ENCODE data around the gene TOMM40L.

GRCh38 chr1:161187311-161187710 lies 38.5 kb upstream of the TOMM40L start:
- TF ChIP-seq POLR2A (IDR thresholded peaks at IDR 0.05) (no peak), CTCF (IDR thresholded peaks at IDR 0.05) (no peak)

Measured in adrenal gland (tissue), 5 donors.